Stimulated activated CD8-positive, alpha-beta memory T cell treated with anti-CD3 and anti-CD28 coated beads, Interleukin-7, amount 100 ng/mL, for 24 hours (primary cell): ENCODE results near the gene BAIAP2.

Source experiments
- DNase-seq: peaks from one replicate; pipeline ENCODE4 v3.0.0-alpha.2; 2020; ENCODE audit warnings: low read depth

BAIAP2 gene

DNA sequence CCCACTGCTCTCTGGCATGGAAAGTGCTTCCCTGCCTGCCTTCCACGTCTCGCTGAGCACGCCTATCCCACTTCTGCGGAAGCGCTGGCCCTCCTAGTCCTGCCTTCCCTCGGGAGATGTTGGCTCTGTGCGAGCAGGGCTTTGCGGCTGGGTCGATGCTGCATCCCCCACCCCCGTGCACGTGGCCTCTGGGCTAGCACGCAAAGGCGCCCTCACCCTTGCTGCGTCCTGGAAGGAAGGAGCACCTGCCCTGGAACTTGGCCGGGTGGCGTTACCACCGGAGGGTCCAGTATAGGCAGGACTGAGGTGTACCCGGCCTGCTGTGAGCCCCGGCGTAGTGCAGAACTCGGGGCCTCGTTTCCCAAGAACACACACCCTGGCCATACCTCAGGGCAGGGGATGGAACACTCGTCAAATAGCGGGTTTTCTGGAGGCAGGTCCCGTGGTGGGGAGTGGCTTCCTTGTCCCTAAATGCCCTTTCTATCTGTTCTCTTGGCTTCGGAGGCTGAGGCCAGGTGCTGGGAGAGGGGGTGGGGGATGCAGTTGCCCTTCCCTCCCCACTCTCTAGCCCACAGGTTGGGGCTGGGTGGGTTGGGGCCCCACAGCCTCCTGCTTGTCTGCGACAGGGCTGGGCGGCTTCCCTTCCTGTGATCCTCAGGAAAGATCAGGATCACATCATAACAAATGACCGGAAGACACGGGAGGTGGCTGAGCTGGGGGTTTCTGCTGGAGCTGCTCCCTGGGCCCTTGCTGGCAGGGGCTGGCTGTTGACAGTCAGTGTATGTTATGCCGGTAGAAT, 17.4 kb downstream of the BAIAP2 start:
- no peak for DNase-seq

DNA sequence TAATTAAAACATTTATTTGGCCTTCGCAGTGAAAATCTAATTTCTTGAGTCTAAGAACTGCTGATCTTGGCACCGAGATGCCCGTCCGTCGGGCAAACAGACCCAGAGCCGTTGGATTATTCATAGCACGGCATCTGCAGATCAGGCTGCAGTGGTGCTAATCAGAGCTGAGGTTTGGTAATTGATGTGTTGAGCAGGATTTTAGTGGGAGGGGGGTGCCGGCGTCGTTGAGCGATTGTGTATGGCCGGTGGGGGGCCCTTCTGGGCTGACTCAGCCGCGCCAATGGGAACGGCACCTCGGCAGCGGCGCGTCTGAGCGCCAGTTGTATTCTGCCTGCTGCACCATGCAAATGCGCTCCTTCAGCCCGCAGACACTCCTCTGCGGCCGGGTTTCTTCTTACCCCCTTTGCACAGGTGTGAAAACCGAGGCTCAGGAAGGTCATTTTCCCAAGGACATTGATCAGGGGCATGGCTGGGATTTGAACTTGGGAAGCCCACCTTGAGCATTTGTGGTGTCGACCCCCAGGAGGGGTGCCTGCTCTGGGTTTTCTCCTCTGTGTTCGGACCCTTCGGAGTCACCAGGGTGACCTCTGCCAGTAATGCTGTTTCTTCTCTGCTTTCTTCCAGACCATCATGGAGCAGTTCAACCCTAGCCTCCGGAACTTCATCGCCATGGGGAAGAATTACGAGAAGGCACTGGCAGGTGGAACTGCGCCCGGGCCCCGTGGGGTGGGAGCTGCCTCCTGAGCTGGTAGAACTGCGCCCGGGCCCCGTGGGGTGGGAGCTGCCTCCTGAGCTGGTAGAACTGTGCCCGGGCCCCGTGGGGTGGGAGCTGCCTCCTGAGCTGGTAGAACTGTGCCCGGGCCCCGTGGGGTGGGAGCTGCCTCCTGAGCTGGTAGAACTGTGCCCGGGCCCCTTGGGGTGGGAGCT, 18.4 kb downstream of the BAIAP2 start:
- no peak for DNase-seq

DNA sequence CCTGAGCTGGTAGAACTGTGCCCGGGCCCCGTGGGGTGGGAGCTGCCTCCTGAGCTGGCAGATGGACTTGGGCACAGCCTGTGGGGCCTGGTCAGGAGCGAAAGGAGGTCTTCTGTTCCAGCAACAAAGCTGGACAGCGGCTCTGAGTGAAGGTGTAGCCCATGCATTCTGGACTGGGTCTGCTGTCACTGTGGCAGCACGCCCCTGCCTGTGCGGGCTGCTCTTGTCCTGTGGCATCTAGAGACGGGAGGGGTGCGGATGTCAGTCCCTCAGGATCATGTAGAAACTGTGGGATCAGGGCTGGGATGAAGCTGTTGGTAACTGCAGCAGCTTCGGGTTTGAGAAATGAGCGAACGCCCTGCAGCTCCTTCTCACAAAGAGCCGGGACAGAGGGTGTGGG, 19.4 kb downstream of the BAIAP2 start:
- DNase-seq: no peak

DNA sequence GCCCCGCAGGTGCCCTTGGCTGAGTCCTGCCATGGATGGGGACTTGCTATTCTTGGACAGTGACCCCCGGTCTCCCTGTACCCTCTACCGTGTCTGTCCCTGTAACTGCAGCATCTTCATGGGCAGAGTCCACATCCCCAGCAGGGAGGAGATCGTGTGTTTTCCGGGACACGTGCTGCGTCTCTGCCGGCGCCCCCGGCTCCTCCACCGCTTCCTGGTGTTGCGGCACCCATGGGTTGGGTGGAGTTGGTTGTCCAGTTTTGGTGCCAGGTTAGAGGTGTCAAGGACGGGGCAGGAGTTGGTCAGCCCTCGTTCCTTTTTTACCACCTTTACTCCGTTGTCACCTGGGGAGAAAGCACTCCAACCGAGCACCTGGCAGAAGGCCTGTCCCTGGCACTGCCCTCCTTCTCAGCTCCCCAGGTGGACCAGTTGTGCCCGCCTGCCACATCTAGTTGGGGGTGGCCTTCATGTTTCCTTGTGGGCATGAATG, 20.0 kb downstream of the BAIAP2 start:
- DNase-seq: no peak

DNA sequence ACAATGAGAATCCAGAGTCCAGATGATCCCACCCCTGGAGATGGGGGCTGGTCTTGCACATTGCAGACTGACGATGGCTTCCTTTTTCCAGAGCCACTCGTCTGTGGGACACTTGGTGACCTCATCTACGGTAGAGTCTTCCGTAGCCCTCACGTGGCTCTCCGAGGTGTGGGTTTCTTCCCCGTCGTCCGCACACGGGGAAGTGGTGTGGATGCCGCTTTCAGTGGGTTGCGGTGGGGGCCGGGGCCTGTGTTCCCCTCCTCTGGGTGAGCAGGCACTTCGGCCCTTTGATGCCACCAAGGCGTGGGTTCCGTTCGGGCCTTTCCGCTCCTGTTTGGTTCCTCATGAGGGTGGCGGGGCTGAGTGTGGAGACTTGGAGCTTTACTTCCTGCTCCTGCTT, 21.4 kb downstream of the BAIAP2 start:
- DNase-seq: no peak

DNA sequence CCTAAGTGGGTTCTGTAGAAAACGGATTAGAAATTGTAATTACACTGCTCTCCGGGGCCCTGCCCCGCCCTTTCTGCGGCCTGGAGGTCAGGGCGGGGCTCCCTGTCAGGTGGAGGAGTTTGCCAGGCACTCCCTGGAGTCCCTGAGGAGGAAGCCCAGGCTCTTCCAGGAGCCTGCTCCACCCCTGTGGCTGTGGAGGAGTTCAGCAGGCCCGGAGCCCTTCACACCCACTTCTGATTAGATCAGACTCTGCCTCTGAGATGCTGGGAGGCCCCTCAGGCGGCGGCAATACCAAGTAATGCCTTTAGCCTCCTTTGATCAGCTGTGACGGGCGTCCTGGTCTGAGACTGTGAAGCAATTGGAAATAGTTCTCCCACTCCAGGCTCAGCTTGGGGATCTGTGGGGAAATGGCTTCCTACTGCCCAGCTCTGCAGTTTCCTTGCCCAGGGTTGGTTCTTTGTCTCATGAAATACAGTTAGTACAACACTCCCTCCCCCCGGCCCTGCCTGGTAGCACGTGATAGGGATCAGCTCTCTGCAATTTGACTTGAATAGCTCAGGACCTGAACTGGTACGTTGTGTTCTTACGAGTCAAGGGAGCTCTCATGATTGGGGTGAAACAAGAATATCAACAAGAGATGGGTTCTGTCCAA, 22.3 kb downstream of the BAIAP2 start:
- no peak for DNase-seq

DNA sequence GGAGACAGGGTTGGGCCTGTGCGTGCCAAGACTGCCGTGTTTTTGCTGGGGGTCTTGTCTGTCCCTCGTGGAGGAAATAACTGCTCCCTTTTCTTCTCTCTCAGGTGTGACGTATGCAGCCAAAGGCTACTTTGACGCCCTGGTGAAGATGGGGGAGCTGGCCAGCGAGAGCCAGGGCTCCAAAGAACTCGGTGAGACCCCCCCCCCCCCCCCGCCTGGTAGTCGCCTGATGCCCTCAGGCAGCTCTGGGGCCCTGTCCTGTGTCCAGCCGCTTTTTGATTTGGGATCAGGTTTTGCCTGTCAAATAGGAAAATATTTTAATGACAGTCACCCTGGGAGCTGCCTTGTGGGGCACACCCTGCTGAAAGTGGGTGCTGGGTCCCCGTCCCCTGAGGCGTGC, 22.8 kb downstream of the BAIAP2 start:
- DNase-seq: no peak

DNA sequence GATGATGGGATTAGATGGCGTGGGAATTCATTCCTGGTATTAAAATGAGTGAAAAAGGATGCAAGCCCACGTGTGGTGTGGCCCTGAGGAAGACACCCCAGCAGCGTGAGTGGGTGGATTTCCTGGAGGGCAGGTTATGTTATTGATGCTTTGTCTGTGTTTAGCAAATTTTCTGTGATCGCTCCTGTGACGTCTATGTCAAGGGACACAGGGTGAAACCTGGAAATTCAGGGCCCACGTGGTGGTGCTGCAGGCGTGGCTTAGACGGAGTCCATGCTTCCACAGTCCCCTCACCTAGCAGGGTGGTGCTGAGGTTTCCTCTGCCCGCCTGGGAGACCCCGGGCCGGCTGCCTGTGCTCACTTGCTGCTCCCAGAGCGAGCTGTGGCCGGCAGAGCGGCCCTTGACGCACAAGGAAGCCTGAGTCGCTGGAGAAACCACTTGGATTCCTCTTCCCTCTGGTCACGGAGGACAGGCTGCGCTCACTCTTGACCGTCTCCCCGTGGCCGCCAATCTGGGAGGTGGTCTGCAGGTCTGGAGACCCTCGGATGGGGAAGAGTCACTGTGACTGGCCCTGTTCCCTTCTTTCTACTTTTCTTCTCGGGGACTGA, 23.4 kb downstream of the BAIAP2 start:
- no peak for DNase-seq

DNA sequence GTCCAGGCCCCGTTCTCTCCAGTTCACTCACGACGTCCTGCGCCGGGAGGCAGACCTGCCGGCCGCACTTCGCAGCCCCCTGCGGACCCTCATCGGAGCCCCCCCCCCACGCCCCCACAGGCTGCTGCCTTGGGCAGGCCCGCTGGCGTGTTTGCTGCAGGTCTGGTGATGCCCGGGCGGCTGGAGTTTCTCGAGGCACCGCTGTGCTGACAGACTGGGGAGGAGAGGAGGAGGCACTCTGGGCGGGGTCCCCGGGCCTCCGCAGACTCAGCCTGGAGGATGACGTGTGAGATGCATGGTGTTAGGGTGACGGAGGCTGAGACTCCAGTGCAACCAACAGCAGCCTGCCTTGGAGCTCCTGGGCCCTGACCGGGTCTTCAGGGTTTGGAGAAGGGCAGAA, 24.1 kb downstream of the BAIAP2 start:
- DNase-seq: no peak

DNA sequence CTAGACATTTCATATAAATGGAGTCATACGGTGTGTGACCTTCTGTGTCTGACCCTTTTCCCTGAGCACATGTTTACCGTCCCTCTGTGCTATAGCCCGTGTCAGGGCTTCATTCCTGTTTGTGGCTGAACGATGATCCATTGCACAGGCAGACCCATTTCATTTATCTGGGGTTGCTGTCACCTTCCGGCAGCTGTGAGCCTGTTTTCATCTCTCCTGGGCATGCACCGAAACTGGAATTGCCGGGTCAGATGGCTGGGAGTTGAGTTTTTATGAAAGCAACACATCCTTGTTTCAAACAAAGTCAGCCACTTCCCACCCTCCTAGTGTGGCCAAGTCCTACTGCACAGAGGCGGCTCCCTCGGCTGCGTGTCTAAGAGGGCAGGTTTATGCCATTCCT, 25.5 kb downstream of the BAIAP2 start:
- DNase-seq: no peak

DNA sequence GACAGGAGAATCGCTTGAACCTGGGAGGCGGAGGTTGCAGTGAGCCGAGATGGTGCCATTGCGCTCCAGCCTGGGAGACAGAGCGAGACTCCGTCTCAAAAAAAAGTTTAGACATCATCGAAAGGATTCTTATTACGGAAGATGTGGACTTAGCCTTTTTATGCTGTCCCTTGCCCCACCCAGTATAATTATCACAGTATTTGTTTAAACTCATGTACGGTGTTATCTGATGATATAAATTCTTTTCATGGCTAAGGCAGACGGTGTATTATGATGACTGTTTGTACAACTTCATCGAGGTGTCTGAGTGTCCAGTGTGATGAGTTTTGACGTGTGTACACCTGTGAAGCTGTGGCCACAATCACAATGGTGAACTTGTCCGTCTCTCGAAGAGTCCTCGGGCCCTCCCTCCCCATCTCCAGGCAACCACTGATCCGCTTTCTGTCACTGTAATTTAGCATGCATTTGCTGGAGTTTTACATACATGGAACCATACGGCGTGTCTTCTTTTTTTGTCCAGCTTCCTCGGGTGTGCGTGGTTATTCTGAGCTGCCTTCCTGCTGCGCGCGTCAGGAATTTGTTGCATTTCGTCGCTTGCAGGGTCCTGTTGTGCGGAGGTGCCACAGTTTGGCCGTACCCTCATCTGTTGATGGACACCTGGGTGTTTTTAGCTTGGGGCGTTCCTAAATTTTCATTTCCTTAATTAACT, 26.2 kb downstream of the BAIAP2 start:
- no peak for DNase-seq

DNA sequence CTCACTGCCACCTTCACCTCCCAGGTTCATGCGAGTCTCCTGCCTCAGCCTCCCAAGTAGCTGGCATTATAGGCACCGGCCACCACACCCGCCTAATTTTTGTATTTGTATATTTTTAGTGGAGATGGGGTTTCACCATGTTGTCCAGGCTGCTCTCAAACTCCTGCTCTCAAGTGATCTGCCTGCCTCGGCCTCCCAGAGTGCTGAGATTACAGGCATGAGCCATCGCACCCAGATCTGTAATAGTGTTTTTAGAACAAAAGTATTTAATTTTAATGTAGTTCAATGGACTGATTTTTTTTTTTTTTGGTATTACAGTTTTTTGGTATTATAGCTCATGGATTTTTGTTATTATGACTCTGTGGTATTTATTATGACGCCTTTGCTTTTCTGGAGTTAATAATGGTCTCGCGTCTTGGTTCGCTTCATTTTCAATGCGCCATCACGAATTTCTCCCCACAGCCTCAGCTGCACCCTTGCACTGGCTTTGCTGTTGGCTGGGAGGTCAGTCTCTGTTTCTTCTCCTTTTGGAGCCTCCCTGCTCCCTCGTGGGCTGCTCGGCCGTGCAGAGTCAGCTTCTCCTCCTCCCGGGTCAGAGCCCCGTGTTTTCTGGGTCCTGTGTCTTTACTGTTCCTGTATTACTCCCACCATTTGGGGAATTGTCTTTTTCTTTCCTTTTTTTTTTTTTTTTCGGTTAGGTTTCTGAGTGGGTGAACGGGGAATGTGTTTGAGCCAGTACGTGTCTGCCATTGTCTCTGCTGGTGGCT, 27.2 kb downstream of the BAIAP2 start:
- DNase-seq: no peak

DNA sequence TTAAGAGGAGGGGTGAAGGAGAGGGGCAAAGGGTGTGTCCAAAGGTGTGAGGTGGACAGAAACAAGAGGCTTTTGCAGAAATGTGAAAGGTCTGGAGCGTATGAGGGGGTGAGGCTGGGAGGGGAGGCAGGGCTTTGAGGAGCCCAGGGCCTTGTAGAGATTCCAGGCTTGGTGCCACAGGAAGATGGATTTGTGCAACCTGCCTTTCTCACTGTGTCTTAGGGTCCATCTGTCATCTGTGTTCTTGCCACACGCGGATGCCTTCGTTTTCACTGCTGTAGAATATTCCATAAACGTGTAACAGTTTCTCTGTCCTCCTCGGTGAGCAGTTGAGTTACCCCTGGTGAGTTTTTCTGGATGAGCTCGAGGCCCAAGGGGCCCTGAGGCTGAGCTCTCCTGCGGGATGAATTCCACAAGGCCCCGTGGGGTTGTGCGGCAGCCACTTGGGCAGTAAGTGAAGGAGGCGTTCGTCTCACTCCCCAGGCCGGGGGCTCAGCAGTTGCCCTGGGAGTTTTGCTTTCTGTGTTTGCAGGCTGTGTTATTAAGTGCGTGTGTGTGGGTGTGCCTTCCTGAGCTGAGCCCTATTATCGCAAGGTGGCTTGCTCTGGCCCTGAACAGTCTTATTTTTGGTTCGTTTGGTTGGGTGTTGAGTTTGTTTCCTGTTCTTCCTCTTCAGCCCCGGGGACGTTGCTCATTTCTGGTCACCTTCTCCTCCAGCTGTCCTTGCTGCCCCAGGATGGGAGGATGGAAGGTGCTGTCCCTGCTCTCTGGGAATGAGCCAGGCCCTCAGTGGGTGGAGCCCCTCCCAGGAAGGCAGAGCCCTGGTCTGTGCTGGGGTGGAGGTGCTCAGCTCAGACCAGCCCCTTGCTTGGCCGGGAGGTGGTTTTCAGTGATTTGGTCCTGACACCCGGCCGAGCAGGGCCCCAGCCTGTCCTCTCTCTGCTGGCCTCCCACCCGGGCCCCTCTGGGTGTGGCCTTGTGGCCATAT, 28.4 kb downstream of the BAIAP2 start:
- DNase-seq: no peak

DNA sequence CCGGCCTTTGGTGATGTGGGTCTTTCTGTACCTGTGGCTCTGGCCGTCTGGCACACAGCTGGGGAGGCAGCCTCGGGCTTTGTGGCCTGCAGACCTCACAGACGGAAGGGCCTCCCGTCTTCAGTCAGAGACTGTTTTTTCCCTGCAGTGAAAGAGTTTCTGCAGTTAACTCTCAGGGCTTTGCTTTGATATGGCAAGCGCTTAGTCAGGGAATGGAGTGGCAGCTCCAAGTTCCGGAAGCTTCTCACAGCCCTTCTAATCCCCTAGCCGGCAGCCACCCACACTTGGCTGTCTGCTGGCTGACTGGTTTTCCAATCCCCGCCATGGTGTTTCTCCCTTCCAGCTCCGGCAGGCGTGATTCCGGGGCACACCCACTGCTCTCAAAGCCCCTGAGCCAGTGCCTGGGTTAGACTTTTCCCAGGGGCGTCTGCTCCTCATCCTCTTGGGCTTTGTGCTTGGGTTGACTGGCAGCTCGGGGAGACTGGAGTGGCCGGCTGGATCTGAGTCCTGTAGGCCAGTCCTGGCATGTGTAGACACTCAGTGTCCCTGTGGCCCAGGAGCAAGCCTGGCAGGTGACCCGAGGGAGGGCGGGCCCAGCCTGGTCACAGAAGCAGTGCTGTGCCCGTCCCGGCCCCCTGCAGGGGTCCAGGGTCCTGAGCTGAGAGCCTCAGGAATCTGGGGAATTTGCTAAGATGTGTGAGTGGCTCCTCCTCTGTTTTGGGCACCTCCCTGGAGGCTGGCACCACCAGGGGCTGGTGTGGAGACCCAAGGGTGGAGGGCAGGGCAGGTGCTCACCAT, 29.9 kb downstream of the BAIAP2 start:
- no peak for DNase-seq

DNA sequence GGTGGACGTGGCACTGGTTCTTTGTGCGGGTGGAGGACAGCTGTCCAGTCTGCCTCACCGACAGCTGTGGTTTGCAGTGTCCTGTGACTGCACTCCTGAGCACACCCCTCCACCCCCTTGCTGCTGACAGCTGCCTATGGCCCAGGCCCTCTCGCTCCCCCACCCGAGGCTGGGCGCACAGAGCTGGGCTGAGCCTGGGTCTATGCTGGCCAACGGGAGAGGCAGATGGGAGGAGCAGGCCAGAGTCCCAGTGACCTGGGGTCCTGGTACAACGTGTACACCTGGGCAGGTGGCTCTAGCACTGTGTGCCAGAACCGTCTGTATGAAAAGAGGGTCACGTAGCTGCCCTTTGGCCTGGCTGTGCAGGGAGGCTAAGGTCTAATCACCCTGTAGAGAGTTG, 30.5 kb downstream of the BAIAP2 start:
- no peak for DNase-seq

DNA sequence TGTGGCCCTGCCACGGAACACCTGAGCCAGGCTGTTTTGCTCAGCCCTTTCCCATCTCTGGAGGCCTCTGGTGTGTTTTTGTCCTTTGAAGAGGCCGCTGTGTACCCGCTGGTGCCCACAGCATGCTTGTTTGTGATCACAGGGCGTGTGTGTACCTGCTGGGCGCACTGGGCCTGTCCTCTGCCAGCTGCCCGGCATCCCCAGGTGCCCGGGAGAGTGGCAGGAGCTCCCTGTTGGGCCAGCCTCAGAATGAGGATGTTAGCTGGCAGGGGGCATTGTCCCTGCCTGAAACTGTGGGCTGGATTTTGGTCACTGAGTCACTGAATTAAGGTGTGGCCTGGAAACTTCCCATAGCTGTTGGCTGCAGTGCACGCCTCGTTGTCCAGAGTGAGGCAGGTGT, 31.1 kb downstream of the BAIAP2 start:
- DNase-seq: no peak

DNA sequence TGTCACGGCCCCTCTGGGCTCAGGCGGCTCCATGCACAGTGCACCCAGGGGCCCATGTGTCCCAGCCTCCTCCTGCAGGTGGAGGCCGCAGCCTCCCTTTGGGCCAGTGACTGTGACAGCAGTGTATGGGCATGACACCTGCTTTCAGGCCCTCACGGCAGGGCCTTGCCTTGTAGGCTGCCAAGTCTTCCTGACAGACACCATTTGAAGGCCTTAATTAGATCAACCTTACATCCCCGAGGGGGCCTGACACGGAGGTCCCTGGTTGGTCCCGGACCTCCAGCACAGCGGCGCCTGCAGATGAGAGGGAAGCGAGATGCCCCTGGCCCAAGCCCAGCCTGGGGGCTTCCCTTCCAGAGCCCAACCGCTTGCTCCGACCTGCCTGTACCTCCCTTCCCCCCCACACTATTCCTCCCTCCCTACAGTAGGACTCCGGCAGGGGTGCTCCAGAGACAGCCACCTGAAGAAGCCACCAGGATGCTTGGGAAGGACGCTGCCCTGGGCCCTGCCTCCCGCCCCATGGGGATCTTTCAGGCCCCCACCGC, 31.9 kb downstream of the BAIAP2 start:
- no peak for DNase-seq

DNA sequence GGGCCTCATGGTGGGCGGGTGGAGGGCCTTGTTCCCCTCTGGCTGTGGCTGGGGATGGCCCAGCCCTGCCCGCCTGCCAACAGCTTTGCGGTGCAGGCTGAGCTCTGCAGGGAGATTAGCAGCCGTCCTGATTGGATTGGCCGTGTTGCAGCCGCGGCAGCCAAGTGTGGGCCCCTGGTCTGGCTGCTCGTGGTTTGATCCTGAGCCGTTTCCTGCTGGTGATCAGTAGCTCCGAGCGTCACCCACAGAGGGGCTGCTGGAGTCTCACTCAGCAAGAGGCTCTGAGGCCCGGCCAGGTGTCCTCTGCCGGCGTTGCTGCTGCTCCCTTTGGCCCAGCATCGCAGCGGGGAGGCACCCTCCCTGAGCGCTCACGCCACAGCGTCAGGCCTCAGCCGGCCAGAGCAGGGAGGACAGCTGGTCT, 32.5 kb downstream of the BAIAP2 start:
- DNase-seq: no peak
